ENCODE results near the gene STXBP5.
"Not testable (repeated sequence)": the region's sequence is repeated elsewhere in the genome, so short reads cannot be mapped to it uniquely, and the experiment has no call there.

The STXBP5 gene

GRCh38 chr6:147251072-147251471 lies 46.9 kb downstream of the STXBP5 start:
- DNase-seq: no peak

GRCh38 chr6:147254929-147255473 lies 50.8 kb downstream of the STXBP5 start:
- DNase-seq: not testable (repeated sequence)

- DNase-seq: no peak
These were observed 51.9 kb downstream of the STXBP5 start for GRCh38 chr6:147255948-147256674.

- no peak for DNase-seq
These were observed 53.5 kb downstream of the STXBP5 start for GRCh38 chr6:147257760-147258159.

- DNase-seq: no peak
These were observed 55.9 kb downstream of the STXBP5 start for GRCh38 chr6:147260091-147260490.

GRCh38 chr6:147262946-147263345 lies 58.7 kb downstream of the STXBP5 start:
- no peak for DNase-seq

GRCh38 chr6:147266821-147267220 lies 62.6 kb downstream of the STXBP5 start:
- DNase-seq: no peak

GRCh38 chr6:147267658-147268057 lies 63.4 kb downstream of the STXBP5 start:
- no peak for DNase-seq

- DNase-seq: no peak
These were observed 64.0 kb downstream of the STXBP5 start for GRCh38 chr6:147268254-147268653.

- DNase-seq: no peak
These were observed 69.8 kb downstream of the STXBP5 start for GRCh38 chr6:147274012-147274411.

- no peak for DNase-seq
These were observed 70.6 kb downstream of the STXBP5 start for GRCh38 chr6:147274776-147275175.

- no peak for DNase-seq
These were observed 74.7 kb downstream of the STXBP5 start for GRCh38 chr6:147278891-147279290.

GRCh38 chr6:147279427-147279826 lies 75.2 kb downstream of the STXBP5 start:
- no peak for DNase-seq

- no peak for DNase-seq
These were observed 77.8 kb downstream of the STXBP5 start for GRCh38 chr6:147281895-147282565.

GRCh38 chr6:147282566-147282959 lies 78.3 kb downstream of the STXBP5 start:
- DNase-seq: no peak

GRCh38 chr6:147283460-147283859 lies 79.2 kb downstream of the STXBP5 start:
- DNase-seq: no peak

- DNase-seq: no peak
These were observed 81.1 kb downstream of the STXBP5 start for GRCh38 chr6:147285087-147285855.

- no peak for DNase-seq
These were observed 83.7 kb downstream of the STXBP5 start for GRCh38 chr6:147287869-147288271.

- no peak for DNase-seq
These were observed 92.9 kb downstream of the STXBP5 start for GRCh38 chr6:147297124-147297523.

- DNase-seq: no peak
These were observed 93.6 kb downstream of the STXBP5 start for GRCh38 chr6:147297663-147298316.

- DNase-seq: no peak
These were observed 94.2 kb downstream of the STXBP5 start for GRCh38 chr6:147298461-147298860.

GRCh38 chr6:147299035-147299434 lies 94.8 kb downstream of the STXBP5 start:
- DNase-seq: no peak

- no peak for DNase-seq
These were observed 96.9 kb downstream of the STXBP5 start for GRCh38 chr6:147301070-147301469.

All from GOT3 (cell line).